Lung (tissue), 12 donors: Measurements from ENCODE around the gene SMYD4. TPM values are rescaled to one million over a fixed set of nuclear protein-coding genes. Genes with fewer than 3 reads are reported as not detected.
"Not testable (repeated sequence)": the region's sequence is repeated elsewhere in the genome, so short reads cannot be mapped to it uniquely, and the experiment has no call there.

Experiments
- ATAC-seq: fragments of 200-7000 bp; cut with Tn5 transposase; one replicate; pipeline ENCODE4 v1.9.1; 2020; ENCODE audit warnings: moderate number of reproducible peaks; ENCODE audit not compliant: insufficient read depth, low FRiP score
- DNase-seq, 3 donors: peaks; one replicate each; pipeline ENCODE4 v3.0.0-alpha.2; 2013 to 2017
- H3K27ac ChIP-seq, 2 donors: one replicate each; pipeline ENCODE4 v1.5.1; 2013; ENCODE audit warnings: mild to moderate bottlenecking in 2 of 2, moderate library complexity in 2 of 2, control low read depth in 1 of 2, inconsistent platforms in 1 of 2, low read depth in 1 of 2, low read length in 1 of 2
- H3K27me3 ChIP-seq, 3 donors: one replicate each; pipeline ENCODE4 v1.5.1; 2013; ENCODE audit warnings: low read length in 2 of 3; ENCODE audit not compliant: control insufficient read depth in 3 of 3, insufficient read depth in 3 of 3
- H3K36me3 ChIP-seq, 4 donors: one replicate each; pipeline ENCODE4 v1.5.1; 2013; ENCODE audit warnings: low read length in 4 of 4, mild to moderate bottlenecking in 1 of 4, moderate library complexity in 1 of 4; ENCODE audit not compliant: control insufficient read depth in 4 of 4, insufficient read depth in 4 of 4
- H3K4me1 ChIP-seq, 5 donors: one replicate each; pipeline ENCODE4 v1.5.1; 2013; ENCODE audit warnings: low read length in 5 of 5, mild to moderate bottlenecking in 2 of 5, moderate library complexity in 1 of 5; ENCODE audit not compliant: control insufficient read depth in 5 of 5, insufficient read depth in 5 of 5
- H3K4me3 ChIP-seq: one replicate; pipeline ENCODE4 v1.5.1; 2013; ENCODE audit warnings: mild to moderate bottlenecking, control low read depth, moderate library complexity
- H3K9ac ChIP-seq, 2 donors: one replicate each; pipeline ENCODE4 v1.5.1; 2013; ENCODE audit warnings: low read length in 2 of 2, control low read depth in 1 of 2; ENCODE audit not compliant: insufficient read depth in 1 of 2
- H3K9me3 ChIP-seq, 4 donors: one replicate each; pipeline ENCODE4 v1.5.1; 2013; ENCODE audit warnings: low read length in 3 of 4, mild to moderate bottlenecking in 1 of 4, moderate library complexity in 1 of 4; ENCODE audit not compliant: control insufficient read depth in 4 of 4, insufficient read depth in 3 of 4
- WGBS, 2 donors: extraction: QIAGEN DNeasy Blood & Tissue Kit; methylation state at CpG; one replicate each; pipeline ENCODE4 v1.1.7; 2013; 5-methylcytosine and 5-hydroxymethylcytosine counted together
- polyA plus RNA-seq, 2 donors: library from polyadenylated mRNA; stranded (reverse); fragments of 200-250 nt; gene quantifications; one replicate each; pipeline ENCODE4 v1.2.1, GENCODE V29; 2013
- total RNA-seq, 2 donors: library from RNA; depleted of rRNA in 1 of 2; stranded (reverse); fragments of >200 nt in 1 of 2; gene quantifications; one replicate each; pipeline ENCODE4 v1.2.1, GENCODE V29; 2014 to 2021
- TF ChIP-seq, protein P1 (sequence below): IDR thresholded peaks from 2 replicates; pipeline ENCODE4 v1.5.1; 2012; ENCODE audit warnings: mild to moderate bottlenecking; ENCODE audit errors: control extremely low read depth, extremely low read depth
- donor health status: control.
- donor health status: control.
- donor health status: Bipolar disorder and iron deficiency.
- donor health status: healthy.
- donor health status: DM: yes; HTN: yes; CAD: no.

SMYD4 gene
- total and polyA plus RNA-seq, 4 donors: 7.5 to 18.2 (median 11.2) TPM

DNA sequence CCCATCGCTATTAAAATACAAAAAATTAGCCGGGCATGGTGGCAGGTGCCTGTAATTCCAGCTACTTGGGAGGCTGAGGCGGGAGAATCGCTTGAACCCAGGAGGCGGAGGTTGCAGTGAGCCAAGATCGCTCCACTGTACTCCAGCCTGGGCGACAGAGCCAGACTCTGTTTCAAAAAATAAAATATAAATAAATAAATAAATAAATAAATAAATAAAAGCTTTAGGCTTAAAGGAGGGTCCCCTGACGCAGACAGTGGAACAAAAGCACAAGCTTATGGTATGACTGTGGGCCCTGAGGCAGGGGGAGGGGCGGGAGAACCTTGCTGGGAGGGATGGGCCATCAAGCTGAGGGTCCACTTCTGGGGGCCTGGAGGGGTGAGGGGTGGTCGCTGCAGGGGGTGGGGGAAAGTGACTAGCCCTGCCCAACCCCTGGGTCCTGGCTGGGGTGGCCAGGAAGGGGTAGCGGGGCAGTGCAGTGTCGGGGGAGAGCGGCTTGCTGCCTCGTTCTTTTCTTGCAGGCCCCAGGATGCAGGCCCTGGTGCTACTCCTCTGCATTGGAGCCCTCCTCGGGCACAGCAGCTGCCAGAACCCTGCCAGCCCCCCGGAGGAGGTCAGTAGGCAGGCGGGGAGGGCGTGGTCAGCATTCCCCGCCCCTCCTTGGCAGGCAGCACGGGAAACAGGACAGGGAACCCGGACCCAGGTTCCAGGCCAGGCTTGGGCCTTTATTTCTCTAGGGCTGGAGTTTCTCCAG, 63.1 kb downstream of the SMYD4 start:
- H3K36me3 ChIP-seq: no peaks in the 10 kb centered on the region
- ATAC-seq: no peak
- H3K4me1 ChIP-seq: peaks cover 0 to 36% (median 9%) of the 10 kb centered on the region in 5 donors
- no peak for DNase-seq
- H3K4me3 ChIP-seq: no peak overlapping the region
- H3K9me3 ChIP-seq: no peaks in the 10 kb centered on the region
- no peak overlapping the region for H3K9ac ChIP-seq
- WGBS, 2 donors: 78 to 82% methylated on average over 21 of the region's 21 CpGs
- no peak overlapping the region for H3K27ac ChIP-seq
- no peaks in the 10 kb centered on the region for H3K27me3 ChIP-seq
- TF ChIP-seq, protein P1, sequence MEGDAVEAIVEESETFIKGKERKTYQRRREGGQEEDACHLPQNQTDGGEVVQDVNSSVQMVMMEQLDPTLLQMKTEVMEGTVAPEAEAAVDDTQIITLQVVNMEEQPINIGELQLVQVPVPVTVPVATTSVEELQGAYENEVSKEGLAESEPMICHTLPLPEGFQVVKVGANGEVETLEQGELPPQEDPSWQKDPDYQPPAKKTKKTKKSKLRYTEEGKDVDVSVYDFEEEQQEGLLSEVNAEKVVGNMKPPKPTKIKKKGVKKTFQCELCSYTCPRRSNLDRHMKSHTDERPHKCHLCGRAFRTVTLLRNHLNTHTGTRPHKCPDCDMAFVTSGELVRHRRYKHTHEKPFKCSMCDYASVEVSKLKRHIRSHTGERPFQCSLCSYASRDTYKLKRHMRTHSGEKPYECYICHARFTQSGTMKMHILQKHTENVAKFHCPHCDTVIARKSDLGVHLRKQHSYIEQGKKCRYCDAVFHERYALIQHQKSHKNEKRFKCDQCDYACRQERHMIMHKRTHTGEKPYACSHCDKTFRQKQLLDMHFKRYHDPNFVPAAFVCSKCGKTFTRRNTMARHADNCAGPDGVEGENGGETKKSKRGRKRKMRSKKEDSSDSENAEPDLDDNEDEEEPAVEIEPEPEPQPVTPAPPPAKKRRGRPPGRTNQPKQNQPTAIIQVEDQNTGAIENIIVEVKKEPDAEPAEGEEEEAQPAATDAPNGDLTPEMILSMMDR: no peak

DNA sequence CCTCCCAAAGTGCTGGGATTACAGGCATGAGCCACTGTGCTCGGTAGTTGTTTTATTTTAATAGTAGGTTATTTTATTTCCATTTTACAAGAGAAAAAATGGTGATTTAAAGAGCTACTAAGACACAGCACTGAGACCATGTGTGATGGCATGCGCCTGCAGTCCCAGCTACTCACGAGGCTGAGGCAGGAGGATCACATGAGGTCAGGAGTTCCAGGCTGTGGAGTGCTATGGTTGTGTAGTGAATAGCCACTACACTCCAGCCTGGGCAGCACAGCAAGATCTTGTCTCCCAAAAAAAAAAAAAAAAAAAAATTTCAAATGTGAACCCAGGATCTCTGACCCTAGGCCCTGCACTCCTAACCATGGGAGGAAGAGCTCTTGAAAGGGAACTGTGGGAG, 64.1 kb downstream of the SMYD4 start:
- ATAC-seq (no peak), DNase-seq (no peak)
- TF ChIP-seq, protein P1: no peak
- no peak overlapping the region for H3K4me3 ChIP-seq
- no peak overlapping the region for H3K27ac ChIP-seq
- H3K9ac ChIP-seq: no peak overlapping the region
- H3K27me3 ChIP-seq: no peaks in the 10 kb centered on the region
- WGBS, 2 donors: 95 to 97% methylated on average over 3 of the region's 3 CpGs
- no peaks in the 10 kb centered on the region for H3K9me3 ChIP-seq
- no peaks in the 10 kb centered on the region for H3K36me3 ChIP-seq
- peaks cover 0 to 36% (median 9%) of the 10 kb centered on the region in 5 donors for H3K4me1 ChIP-seq

DNA sequence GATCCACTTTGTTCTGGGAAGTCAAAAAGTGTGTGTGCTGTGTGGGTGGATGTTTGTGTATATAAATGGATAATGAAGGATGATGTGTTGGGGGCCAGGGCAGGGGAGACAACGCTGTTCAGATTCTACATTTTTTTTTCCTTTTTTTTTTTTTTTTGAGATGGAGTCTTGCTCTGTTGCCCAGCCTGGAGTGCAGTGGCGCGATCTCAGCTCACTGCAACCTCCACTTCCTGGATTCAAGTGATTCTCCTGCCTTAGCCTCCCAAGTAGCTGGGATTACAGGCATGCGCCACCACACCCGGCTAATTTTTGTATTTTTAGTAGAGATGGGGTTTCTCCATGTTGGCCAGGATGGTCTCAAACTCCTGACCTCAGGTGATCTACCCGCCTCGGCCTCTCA, 65.0 kb downstream of the SMYD4 start:
- Histone ChIP-seq H3K4me1 (peaks cover 0 to 31% (median 9%) of the 10 kb centered on the region in 5 donors), H3K9ac (peak overlapping the region in 1 of 2 donors; percentile 26), H3K27ac (peak overlapping the region in 1 of 2 donors; percentile 61)
- not testable (repeated sequence) for H3K9me3 ChIP-seq, H3K36me3 ChIP-seq, DNase-seq, H3K27me3 ChIP-seq, H3K4me3 ChIP-seq, ATAC-seq
- WGBS, 2 donors: 81 to 87% methylated on average over 7 of the region's 7 CpGs

GRCh38 chr17:1764284-1764683, 65.4 kb downstream of the SMYD4 start:
- peak overlapping the region in 1 of 2 donors; percentile 61 for H3K27ac ChIP-seq
- peak; percentile 31 for ATAC-seq
- peak overlapping the region in 1 of 2 donors; percentile 26 for H3K9ac ChIP-seq
- 8 to 27% methylated on average over 11 of the region's 11 CpGs for WGBS, 2 donors
- H3K9me3 ChIP-seq: no peaks in the 10 kb centered on the region
- TF ChIP-seq, protein P1: no peak
- no peaks in the 10 kb centered on the region for H3K27me3 ChIP-seq
- H3K4me1 ChIP-seq: peaks cover 0 to 29% (median 9%) of the 10 kb centered on the region in 5 donors
- no peaks in the 10 kb centered on the region for H3K36me3 ChIP-seq
- no peak overlapping the region for H3K4me3 ChIP-seq
- DNase-seq: peak; percentile 57 to 72 (median 65)
